Measurements from ENCODE around the gene SLC39A13.

SLC39A13 gene

GRCh38 chr11:47430524-47430923 lies 22.1 kb downstream of the SLC39A13 start:
- no peak for DNase-seq (ENCODE audit: low read depth)

GRCh38 chr11:47431356-47432083 lies 23.1 kb downstream of the SLC39A13 start:
- no peak for DNase-seq (ENCODE audit: low read depth)

GRCh38 chr11:47433157-47433556 lies 24.8 kb downstream of the SLC39A13 start:
- DNase-seq (ENCODE audit: low read depth): no peak

GRCh38 chr11:47434011-47434786 lies 25.8 kb downstream of the SLC39A13 start:
- no peak for DNase-seq (ENCODE audit: low read depth)

GRCh38 chr11:47435687-47436086 lies 27.3 kb downstream of the SLC39A13 start:
- DNase-seq (ENCODE audit: low read depth): no peak

GRCh38 chr11:47436726-47437125 lies 28.3 kb downstream of the SLC39A13 start:
- DNase-seq (ENCODE audit: low read depth): no peak

- no peak for DNase-seq (ENCODE audit: low read depth)
Observed at GRCh38 chr11:47437218-47437745, 28.9 kb downstream of the SLC39A13 start.

GRCh38 chr11:47437746-47438418 lies 29.5 kb downstream of the SLC39A13 start:
- no peak for DNase-seq (ENCODE audit: low read depth)

- DNase-seq (ENCODE audit: low read depth): no peak
Observed at GRCh38 chr11:47438721-47439120, 30.3 kb downstream of the SLC39A13 start.

- no peak for DNase-seq (ENCODE audit: low read depth)
Observed at GRCh38 chr11:47440054-47440476, 31.7 kb downstream of the SLC39A13 start.

GRCh38 chr11:47441421-47441820 lies 33.0 kb downstream of the SLC39A13 start:
- no peak for DNase-seq (ENCODE audit: low read depth)

GRCh38 chr11:47442514-47442913 lies 34.1 kb downstream of the SLC39A13 start:
- no peak for DNase-seq (ENCODE audit: low read depth)

GRCh38 chr11:47443028-47443700 lies 34.8 kb downstream of the SLC39A13 start:
- no peak for DNase-seq (ENCODE audit: low read depth)

GRCh38 chr11:47443817-47444216 lies 35.4 kb downstream of the SLC39A13 start:
- DNase-seq (ENCODE audit: low read depth): no peak

GRCh38 chr11:47445840-47446239 lies 37.5 kb downstream of the SLC39A13 start:
- no peak for DNase-seq (ENCODE audit: low read depth)

- DNase-seq (ENCODE audit: low read depth): no peak
Observed at GRCh38 chr11:47446833-47447232, 38.4 kb downstream of the SLC39A13 start.

GRCh38 chr11:47447906-47448305 lies 39.5 kb downstream of the SLC39A13 start:
- DNase-seq (ENCODE audit: low read depth): no peak

- DNase-seq (ENCODE audit: low read depth): no peak
Observed at GRCh38 chr11:47448566-47449427, 40.4 kb downstream of the SLC39A13 start, which contains the start of gene RAPSN. Gene RAPSN (minus strand): TSS chr11:47449136. CDS start chr11:47448964, 172 bp downstream.

GRCh38 chr11:47449541-47449940 lies 41.2 kb downstream of the SLC39A13 start:
- no peak for DNase-seq (ENCODE audit: low read depth)

- DNase-seq (ENCODE audit: low read depth): no peak
Observed at GRCh38 chr11:47451436-47451835, 43.0 kb downstream of the SLC39A13 start.

GRCh38 chr11:47451990-47452389 lies 43.6 kb downstream of the SLC39A13 start:
- DNase-seq (ENCODE audit: low read depth): no peak

Data from T-helper 22 cell (primary cell).